GM18526 (cell line): Measurements from ENCODE around the gene FOXJ3.

ENCODE experiments used
- POLR2A ChIP-seq: IDR thresholded peaks from 3 replicates; pipeline ENCODE4 v1.6.1; 2011; ENCODE audit not compliant: insufficient read length; ENCODE audit errors: extremely low read depth

FOXJ3 gene

GRCh38 chr1:42176902-42177519 is 158.0 kb downstream of the FOXJ3 start:
- no peak for TF ChIP-seq POLR2A

- TF ChIP-seq POLR2A = no peak
Measured at GRCh38 chr1:42175314-42176054, 159.6 kb downstream of the FOXJ3 start.

- no peak for TF ChIP-seq POLR2A
Measured at GRCh38 chr1:42173961-42174735, 160.9 kb downstream of the FOXJ3 start.

- no peak for TF ChIP-seq POLR2A
Measured at GRCh38 chr1:42173155-42173933, 161.7 kb downstream of the FOXJ3 start.

GRCh38 chr1:42172381-42173133 is 162.5 kb downstream of the FOXJ3 start:
- no peak for TF ChIP-seq POLR2A

- TF ChIP-seq POLR2A = no peak
Measured at GRCh38 chr1:42171679-42172266, 163.3 kb downstream of the FOXJ3 start.

GRCh38 chr1:42170779-42171621 is 164.0 kb downstream of the FOXJ3 start:
- no peak for TF ChIP-seq POLR2A

GRCh38 chr1:42168763-42169162 is 166.3 kb downstream of the FOXJ3 start:
- no peak for TF ChIP-seq POLR2A

- no peak for TF ChIP-seq POLR2A
Measured at GRCh38 chr1:42168391-42168670, 166.7 kb downstream of the FOXJ3 start.

GRCh38 chr1:42167611-42168390 is 167.2 kb downstream of the FOXJ3 start:
- TF ChIP-seq POLR2A = no peak

GRCh38 chr1:42165511-42166210 is 169.4 kb downstream of the FOXJ3 start:
- no peak for TF ChIP-seq POLR2A
